HG03159 (cell line): ENCODE results near the gene TMEM17.
"Not testable (repeated sequence)": the region's sequence is repeated elsewhere in the genome, so short reads cannot be mapped to it uniquely, and the experiment has no call there.

Experiments
- ATAC-seq: cut with Tn5 transposase; IDR thresholded peaks from one replicate; pipeline ENCODE4 v1.9.1; 2021; ENCODE audit warnings: mild to moderate bottlenecking, moderate library complexity; ENCODE audit not compliant: unreplicated experiment

TMEM17 gene

DNA sequence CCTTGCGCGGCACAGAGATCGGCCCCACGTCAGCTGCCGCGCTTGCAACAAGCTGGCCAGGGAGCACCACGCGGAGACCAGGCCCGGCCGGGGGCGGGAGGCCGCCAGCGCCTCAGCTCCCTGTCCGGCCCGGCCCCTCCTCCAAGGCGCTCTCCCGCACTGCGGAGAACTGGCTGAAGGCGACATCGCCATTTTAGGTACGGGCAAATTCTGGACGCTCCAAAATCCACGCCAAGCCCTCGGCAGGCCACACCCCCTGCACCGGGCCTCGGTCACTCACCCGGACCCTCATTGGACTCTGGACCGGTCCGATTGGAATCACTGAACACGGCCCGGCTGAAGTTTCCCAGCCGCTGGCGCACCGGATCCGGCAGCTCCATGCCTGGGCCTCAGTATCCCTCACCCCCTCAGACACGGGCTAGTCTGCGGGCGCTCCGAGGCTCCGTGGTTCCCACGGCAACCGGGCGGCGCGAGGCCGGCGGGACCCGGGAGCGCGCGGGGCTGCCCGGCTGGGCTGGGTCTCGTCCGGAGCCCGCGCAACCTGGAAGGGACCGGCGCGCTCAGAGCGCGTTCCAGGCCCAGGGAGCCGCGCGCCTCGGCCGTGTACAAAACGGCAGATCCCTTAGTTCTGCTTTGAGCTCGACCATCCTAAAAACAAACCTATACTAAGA lies at the start of gene TMEM17:
TSS of gene TMEM17 (minus strand) at position 446 of the 671 bp plus-strand sequence. CDS start at position 380, 66 bp downstream.
- peak; percentile 72 for ATAC-seq

GRCh38 chr2:62554440-62554839 lies 48.4 kb upstream of the TMEM17 start:
- ATAC-seq, result no peak

DNA sequence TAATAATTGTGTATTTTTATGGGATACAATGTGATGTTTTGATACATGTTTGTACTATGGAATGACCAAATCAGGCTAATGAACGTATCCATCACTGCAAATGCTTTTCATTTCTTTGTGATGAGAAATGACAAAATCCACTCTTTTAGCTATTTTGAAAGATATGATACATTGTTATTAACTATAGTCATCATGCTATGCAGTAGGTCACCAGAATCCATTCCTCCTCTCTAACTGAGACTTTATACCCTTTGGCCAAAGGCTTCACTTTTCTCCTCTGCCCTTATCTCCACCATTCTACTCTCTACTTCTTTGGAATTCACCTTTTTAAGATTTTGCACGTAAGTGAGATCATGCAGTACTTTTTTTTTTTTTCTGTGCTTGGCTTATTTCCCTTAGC lies 44.5 kb upstream of the TMEM17 start:
- ATAC-seq, result no peak

GRCh38 chr2:62547854-62548253 lies 41.9 kb upstream of the TMEM17 start:
- no peak for ATAC-seq

- ATAC-seq, result no peak
Observed at GRCh38 chr2:62545261-62545660, 39.3 kb upstream of the TMEM17 start.

DNA sequence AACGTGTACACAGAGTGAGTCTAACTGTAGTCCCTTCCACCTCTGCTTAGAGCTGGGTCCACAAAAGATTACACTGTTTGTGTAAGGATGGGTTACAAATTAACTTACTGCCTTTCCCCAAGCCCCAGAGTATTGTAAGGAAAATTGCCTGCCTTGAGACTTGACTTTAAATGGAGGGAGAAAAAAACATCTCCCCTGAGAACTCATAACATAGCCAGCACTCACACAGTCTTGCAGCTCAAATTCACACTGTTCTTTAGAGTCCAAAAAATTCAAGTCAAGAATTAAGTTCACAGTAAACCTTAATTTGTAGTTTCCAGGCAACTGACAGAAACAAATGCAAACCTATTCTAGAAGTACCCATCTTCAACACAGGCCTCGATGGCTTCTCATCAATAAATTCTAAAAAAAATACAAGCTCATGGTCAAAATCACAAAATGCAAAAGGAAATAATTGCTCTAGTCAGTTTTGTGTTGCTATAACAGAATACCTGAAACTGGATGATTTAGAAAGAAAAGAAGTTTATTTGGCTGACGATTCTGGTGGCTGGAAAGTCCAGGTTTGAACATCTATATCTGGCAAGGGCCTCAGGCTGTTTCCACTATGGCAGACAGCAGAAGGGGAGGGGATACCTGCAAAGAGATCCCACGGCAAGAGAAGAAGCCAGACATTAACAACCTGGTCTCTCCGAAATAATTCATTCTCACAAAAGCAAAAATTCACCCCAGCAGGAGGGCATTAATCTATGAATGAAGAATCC lies 34.6 kb upstream of the TMEM17 start:
- ATAC-seq, result no peak

- ATAC-seq, result no peak
Observed at GRCh38 chr2:62539606-62540407, 33.8 kb upstream of the TMEM17 start.

DNA sequence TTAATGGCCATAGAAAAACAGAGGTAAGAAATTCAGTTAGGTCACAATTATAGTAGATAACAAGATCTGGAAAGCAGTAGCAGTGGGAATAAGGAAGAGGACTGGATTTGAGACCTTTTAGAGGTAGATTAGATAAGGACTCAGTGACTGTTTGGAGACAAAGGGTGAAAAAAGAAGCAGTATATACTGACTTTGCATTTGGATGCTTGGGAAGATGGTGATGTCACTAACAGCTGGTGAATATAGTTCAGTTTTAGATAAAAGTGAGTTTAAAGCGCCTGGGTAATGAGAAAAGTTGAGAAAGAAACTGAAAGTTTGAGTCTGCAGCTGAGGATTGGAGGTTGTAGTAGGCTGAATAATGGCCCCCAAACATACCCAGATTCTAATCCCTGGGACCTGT lies 32.8 kb upstream of the TMEM17 start:
- ATAC-seq, result no peak

DNA sequence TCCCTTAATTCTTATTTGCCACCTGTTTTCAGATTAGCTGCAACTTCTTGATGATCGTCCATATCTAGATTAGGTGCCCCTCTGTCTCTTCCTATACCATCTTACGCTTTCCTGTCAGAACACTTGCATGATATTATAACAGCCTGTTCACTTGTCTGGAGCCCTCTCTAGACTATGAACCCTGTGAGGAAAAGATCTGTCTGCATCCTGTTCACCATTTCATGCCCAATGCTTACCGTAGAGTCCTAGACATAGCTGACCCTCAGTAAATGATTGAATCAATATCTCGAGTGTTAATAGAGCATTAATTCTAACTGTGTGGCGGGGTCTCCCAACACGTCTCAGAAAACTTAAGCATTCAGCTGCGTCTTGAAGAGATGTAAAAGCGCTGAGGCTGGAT lies 31.8 kb upstream of the TMEM17 start:
- no peak for ATAC-seq

GRCh38 chr2:62536873-62537547 lies 31.0 kb upstream of the TMEM17 start:
- ATAC-seq, result no peak

DNA sequence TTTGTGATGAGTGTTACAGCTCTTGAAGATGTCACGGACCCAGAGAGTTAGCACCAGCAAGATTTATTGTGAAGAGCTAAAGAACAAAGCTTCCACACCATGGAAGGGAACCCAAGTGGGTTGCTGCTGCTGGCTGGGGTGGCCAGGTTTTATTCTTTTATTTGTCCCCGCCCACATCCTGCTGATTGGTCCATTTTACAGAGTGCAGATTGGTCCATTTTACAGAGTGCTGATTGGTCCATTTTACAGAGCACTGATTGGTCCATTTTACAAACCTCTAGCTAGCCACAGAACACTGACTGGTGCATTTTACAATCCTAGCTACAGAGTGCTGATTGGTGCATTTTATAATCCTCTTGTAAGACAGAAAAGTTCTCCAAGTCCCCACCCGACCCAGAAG lies 29.5 kb upstream of the TMEM17 start:
- ATAC-seq, result not testable (repeated sequence)

DNA sequence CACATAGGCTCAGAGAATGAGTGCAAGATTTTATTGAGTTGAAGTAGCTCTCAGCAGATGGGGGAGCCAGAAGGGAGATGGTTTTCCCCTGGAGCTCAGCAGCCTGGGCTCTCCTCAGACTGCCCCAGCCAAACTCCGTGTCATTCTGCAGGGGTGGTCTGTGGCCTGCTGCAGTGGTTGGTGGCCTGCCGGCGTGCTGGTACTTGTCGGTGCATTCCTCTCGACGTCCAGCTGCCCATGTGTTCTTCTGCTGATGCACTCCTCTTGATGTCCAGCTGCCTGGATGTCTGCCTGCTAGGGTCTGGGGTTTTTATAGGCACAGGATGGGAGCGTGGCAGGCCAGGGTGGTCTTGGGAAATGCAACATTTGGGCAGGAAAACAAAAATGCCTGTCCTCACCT lies 25.6 kb upstream of the TMEM17 start:
- no peak for ATAC-seq

- ATAC-seq, result no peak
Observed at GRCh38 chr2:62529758-62530157, 23.8 kb upstream of the TMEM17 start.

- no peak for ATAC-seq
Observed at GRCh38 chr2:62527478-62528210, 21.6 kb upstream of the TMEM17 start.

GRCh38 chr2:62526531-62527381 lies 20.8 kb upstream of the TMEM17 start:
- ATAC-seq, result no peak

GRCh38 chr2:62525549-62526269 lies 19.7 kb upstream of the TMEM17 start:
- no peak for ATAC-seq

GRCh38 chr2:62524293-62524941 lies 18.4 kb upstream of the TMEM17 start:
- ATAC-seq, result no peak

GRCh38 chr2:62521061-62521460 lies 15.1 kb upstream of the TMEM17 start:
- ATAC-seq, result not testable (repeated sequence)
